ENCODE results near the gene SLC16A3.

Gene SLC16A3

DNA sequence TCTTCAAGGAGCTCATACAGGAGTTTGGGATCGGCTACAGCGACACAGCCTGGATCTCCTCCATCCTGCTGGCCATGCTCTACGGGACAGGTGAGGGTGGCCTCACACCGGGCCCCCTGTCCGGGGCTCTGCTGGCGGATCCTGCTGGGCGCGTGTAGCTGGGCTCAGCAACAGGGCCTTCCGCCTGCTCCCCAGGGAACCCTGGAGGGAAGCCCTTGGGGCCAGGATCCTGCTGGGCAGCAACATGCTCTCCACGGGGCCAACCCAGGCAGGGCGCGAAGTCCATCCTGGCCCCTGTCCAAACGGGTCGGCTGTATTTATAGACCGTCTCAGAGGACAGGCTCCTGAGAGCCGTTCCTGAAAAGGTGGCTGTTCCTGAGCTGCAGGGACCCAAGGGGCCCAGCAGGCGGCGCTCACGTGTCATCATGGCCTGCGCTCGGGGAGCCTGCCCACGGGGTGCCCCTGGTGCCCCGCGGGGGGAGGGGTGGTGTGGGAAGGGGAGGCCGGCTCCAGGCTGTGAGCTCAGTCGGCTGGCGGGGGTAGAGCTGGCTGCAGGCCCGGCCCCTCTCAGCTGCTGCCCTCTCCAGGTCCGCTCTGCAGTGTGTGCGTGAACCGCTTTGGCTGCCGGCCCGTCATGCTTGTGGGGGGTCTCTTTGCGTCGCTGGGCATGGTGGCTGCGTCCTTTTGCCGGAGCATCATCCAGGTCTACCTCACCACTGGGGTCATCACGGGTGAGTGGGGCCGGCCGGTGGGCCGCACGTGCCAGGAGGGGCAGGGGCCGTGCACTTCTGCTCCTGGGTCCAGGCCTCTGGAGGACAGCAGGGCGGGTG, 7.5 kb downstream of the SLC16A3 start:
- peak; percentile 52 for DNase-seq (ENCODE audit: low read depth)

DNA sequence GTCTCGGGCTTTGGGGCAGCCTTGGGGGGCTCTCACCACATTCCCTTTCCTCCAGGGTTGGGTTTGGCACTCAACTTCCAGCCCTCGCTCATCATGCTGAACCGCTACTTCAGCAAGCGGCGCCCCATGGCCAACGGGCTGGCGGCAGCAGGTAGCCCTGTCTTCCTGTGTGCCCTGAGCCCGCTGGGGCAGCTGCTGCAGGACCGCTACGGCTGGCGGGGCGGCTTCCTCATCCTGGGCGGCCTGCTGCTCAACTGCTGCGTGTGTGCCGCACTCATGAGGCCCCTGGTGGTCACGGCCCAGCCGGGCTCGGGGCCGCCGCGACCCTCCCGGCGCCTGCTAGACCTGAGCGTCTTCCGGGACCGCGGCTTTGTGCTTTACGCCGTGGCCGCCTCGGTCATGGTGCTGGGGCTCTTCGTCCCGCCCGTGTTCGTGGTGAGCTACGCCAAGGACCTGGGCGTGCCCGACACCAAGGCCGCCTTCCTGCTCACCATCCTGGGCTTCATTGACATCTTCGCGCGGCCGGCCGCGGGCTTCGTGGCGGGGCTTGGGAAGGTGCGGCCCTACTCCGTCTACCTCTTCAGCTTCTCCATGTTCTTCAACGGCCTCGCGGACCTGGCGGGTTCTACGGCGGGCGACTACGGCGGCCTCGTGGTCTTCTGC, 8.4 kb downstream of the SLC16A3 start:
- no peak for DNase-seq (ENCODE audit: low read depth)

DNA sequence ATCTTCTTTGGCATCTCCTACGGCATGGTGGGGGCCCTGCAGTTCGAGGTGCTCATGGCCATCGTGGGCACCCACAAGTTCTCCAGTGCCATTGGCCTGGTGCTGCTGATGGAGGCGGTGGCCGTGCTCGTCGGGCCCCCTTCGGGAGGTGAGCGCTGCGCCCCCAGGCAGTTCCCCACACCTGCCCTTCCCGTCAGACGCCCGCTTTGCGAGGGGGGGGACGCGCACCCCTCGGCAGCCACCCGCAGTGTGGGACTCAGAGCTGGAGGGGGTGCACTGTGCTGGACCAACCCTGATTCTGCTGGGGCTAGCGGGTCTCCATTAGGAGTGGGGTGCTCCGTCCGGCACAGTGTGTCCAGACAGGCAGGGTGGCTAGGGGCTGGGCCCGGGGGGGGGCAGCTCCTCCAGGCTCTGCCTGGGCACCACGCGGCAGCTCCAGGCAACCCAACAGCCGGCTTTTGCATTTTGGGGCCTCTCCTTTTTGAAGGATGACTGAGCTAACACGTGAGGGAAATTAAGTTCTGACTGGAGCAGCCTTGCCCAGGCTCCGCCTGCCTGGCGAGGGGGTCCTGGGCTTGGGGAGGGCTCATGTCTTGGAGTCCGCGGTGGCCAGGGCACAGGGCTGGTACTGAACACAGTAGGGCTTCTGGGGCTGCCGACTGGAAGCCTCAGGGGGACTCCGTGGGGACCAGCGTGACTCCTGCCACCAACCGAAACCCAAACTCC, 9.1 kb downstream of the SLC16A3 start:
- DNase-seq (ENCODE audit: low read depth) = no peak

DNA sequence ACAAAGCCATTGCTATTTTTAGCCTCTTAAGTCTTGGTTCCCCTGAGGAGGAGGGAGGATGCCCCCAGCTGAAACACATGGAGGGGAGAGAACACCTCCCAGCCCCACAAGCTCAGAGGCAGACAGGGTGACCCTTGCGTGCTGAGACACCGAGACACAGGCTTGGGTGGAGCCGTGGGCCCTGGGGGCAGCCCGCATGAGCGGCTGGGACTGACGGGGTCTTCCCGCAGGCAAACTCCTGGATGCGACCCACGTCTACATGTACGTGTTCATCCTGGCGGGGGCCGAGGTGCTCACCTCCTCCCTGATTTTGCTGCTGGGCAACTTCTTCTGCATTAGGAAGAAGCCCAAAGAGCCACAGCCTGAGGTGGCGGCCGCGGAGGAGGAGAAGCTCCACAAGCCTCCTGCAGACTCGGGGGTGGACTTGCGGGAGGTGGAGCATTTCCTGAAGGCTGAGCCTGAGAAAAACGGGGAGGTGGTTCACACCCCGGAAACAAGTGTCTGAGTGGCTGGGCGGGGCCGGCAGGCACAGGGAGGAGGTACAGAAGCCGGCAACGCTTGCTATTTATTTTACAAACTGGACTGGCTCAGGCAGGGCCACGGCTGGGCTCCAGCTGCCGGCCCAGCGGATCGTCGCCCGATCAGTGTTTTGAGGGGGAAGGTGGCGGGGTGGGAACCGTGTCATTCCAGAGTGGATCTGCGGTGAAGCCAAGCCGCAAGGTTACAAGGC, 9.8 kb downstream of the SLC16A3 start:
- DNase-seq (ENCODE audit: low read depth) = peak; percentile 51

DNA sequence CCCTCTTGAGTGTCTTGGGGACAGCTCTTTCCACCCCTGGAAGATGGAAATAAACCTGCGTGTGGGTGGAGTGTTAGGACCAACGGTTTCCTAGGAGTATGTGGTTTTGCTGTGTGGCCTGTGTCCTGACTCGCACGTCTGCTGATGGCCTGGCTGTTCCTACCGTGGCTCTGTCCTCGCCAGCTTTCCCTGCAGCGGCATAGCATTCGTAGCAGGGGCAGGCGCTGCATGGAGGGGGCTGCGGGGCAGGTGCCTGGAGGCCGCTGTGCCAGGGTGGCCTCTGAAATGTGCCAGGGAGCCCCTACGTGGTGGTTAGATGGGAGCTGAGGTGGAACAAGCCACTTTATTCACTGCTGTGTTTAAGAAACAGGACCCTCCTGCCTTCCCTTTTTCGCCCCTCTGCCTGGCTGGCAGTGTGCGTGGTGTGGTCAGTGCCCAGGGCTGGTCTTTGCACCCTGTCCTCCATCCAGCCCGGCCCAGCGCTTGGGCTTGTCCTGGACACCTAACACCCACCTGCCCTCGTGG, 10.6 kb downstream of the SLC16A3 start:
- no peak for DNase-seq (ENCODE audit: low read depth)

DNA sequence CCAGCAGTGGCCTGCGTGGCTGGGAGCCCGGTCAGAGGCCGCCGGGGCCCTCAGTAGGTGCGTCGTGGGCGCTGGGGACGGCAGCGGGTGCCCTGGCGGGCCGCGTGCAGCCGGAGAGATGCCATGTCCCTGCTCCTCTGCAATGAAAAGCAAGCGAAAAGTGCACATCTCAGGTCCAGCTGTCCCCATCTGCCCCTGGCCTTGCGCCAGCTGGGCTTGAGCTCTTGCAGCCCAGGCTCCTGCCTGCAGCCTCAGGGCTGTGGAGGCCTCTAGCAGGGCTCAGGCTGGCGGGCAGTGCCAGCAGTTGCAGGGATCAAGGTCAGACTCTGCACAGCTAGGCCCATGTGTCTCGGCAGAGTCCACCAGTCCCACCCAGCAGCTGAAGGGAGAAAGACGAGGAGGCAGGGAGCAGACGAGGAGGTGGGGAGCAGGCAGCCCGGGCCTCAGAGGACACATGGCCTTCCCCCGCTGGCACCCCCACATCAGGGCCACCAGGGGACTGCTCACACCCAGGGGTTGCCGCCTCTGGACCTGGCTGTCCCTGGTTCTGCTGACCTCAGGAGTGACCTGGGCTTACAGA, 11.2 kb downstream of the SLC16A3 start:
- DNase-seq (ENCODE audit: low read depth) = no peak

DNA sequence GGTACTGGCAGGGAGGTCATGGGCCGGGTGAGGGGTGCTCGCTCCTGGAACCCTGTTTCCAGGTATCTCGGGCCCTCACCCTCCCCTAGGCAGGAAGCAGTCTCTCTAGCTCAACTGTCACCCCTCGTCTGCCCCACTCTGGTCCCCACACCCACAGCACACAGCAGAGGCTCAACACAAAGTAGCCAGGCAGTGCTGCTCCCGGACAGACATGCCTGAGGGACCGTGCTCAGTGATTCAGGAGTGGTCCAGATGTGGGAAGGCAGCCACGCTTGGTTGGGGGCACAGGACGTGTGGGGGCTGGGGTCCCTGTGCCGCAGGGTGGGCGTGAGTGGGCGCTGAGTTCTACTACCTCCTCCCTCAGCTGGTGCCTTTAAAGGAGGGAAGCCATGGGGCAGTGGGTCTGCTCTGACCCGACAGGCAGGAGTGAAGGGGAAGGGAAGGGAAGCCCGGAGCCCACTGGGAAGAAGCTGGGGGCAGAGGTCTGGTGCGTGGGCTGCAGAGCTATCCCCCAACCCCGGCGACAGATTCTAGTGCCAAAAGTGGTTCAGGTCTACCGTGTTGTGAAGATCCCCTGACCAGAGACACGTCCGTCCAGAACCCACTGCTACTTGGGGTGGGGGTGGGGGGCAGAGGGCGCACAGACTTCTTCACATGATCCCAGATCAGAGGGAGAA, 11.8 kb downstream of the SLC16A3 start:
- DNase-seq (ENCODE audit: low read depth) = no peak

DNA sequence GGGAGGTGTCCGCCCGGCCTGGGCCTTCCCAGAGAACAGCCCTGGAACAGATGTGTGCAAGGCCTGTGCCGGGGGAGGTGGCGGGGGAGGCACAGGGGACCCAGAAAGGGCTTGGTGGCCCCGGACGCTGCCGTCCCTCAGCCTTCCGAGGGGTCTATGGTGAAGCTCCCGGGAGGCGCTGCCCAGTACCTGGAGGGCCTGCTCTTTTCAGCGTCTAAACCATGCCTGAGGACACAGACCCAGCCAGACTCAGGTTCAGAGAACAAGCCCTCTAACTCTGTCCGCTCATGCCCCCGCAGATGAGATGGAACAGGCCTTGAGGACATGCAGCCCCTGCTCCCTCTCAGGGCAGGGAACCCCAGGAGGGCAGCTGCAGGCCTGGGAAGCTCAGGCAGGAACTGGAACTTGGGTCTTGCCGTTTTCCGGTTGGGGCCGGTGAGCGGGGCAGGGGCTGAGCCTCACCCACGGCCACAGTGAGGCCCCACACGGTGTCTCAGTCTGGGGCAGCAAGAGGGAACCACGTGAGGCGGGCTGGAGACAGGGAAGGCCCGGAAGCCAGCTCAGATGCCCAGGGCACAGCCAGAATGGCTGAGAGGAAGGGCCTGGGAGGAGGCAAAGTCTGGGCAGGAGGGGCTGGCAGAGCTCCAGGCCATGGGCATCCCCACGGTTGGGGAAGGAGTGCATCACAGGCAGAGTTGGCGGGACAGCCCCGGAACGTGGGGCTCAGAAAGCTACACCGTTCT, 12.5 kb downstream of the SLC16A3 start:
- no peak for DNase-seq (ENCODE audit: low read depth)

DNA sequence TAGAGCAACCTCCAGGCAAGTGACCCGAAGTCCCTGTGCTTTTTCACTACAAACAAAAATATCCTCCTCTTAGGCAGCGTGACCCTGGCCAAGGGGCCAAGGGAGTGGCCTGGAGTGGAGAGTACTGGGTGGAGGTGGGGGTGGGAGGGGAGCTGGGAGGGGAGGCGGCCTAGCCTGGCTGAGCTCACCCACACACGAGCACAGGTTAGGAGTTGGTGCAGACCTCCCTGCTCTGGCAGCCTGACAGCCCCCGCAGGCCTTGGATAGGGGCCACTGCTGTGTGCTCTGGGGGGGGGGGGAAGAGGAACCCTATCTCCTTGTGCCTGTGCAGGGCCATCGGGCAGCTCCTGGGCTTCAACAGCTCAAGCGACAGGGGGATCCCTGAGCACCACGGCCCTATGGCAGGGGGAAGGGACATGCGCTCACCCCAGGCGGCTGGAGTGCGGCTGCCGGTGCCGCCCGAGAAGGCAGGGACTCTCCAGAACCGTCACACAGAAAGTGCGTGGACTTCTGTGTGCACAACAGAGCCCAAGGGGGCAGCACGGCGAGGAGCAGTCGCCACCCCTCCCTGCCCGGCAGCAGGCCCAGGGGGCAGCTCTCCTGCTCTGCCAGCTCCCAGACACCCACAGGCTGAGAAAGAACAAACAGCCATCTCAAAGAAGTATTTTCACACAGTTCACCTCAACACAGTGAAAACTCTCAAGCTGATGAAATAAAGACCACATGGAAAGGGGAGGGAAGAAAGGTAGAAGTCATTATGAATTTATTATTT, 13.3 kb downstream of the SLC16A3 start:
- no peak for DNase-seq (ENCODE audit: low read depth)

DNA sequence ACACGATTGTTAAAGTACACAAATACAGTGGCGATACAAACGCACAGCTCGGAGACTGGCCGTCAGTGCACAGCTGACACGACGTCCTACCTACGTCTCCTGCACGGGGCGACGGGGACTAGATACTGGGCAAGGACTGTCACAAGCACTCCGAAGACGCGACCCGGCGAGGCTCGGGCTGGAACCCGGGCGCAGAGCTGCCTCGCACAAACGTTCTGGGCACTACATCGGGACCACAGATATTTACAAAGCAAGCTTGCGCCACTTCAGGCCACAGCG, 13.8 kb downstream of the SLC16A3 start:
- no peak for DNase-seq (ENCODE audit: low read depth)

DNA sequence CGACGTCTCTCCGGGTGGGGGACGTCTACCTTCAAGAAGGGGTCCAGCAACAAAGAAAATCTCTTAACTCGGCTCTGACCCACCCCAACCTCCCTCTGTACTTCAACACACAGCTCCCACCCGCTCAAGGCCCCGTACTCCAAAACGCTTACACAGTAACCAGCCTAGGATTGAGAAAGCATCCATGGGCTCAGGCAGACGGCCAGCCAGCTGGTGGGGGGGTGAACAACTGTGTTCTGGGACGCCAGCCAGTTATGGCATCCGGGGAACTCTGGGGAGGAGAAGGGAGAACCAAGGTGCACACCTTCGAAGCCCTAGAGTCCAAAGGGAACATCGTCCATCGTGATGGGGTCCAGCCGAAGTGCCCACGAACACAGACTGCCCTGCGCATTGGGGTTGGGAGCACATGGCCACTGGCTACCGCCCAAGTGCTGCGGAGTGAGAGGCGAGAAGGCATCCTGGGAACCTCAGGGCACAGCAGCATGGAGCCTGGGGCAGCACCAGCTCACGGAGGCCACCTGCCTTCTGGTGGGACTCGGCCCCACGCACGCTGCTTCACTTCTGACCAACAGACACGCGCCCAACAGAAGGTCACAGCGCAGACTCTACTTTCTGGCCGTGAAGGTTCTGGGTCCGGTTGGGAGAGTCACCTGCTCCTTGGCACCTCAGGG, 14.3 kb downstream of the SLC16A3 start:
- DNase-seq (ENCODE audit: low read depth) = no peak

DNA sequence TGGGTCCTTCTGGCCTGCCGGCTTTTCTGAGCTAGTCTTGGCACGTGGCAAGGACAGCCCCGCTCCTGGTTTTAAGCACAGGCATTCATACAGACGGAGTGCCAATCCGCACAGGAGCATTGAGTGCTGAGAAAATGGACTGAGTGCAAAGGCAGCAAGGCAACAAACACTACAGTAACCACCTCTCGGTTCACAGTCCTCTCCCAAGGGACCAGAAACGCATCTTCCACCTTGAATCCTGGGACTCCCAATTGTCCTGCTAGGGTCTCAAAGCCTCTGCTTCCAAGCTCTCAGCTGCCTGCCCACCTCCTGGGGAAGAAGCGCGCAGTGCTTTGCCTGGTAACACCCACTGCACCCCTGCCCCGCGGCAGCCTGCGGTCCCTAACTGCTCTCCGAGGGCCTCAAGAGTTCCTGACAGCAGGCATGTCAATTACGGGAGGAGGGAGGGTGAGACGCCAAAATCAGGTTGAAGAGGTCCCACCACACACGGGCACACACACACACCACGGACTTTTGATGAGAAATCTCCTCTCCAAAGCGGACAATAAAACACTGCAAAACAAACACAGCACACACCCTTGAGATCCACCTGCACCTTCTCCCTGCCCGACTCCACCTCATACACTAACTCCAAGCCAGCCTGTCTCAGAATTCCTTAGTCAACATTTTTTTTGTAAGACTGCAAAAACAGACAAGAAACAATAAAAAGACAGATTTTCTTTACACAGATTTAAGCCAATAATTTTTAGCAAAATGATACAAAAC, 15.0 kb downstream of the SLC16A3 start:
- DNase-seq (ENCODE audit: low read depth) = no peak

DNA sequence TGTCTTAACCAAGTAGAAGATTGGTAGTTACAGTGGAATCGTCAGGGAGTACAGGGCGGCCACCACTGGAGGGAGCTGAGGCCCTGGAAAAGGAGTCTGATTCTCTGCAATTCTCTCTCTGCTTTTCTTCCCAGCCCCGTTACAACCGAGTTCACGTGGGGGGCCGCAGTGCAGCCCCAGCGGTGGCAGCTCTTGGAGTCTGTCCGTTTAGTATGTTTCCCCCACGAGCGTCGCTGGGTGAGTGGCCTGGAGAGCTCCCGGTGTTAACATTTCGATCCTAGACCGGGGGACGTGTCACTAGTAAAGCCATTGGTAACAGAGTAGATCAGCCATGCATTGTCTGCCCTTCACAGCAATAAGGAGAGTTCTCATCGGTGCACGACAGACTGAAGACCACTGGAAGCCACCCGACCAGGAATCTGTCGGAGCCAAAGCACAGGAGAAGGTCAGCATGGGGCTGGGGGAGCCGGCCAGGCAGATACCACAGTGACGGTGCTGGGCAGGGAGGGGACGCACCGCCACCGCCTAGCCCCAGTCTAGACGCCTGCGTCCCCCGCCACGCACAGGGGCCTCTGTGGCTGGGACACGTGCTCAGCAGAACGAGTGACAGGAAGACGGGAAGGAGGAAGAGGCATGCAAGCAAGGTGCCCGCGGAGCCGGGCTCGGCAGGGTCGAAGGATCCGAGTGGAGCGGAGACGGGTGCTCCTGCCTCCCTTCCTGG, 15.7 kb downstream of the SLC16A3 start:
- DNase-seq (ENCODE audit: low read depth) = no peak

DNA sequence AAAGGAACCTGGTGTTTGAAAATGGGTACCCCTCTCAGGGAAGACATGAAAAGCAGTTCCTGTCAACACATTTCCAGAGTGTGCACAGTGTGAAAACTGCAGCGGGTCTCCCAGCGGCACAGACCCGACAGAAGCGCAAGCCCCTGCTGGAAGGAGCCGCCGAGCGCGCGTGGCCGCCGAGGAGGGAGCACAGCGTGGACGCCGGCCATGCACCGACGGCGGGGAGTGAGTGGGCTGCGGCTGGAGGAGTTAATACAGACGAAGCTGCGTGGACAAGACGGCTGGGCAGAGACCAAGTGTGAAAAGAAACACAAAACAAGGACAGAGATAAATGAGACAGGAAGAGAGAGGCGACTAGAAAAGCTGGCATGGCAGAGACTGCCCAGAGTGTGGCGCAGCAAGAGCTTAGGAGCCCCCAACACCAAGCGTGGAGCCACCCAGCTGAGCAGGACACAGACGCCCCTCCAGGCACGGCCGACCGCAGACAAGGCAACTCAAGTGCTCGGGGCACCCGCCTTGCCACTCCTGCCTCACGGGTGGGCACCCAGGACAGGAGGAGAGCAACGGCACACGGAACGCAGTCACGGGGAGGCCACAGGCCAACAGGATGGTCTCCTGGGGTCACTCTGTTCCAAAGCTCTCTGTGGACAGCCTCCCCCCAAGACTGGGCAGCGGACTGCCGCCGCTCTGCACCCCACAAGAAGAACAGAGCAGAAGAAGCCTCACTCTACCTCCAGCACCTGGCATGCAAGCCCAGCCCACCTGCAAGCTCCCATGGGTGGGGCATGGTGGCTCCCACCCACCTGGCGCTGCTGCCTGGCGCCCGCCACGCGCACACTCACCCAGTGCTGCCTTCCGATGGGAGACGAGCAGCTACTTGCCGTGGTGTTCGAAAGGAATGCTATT, 16.5 kb downstream of the SLC16A3 start:
- no peak for DNase-seq (ENCODE audit: low read depth)

DNA sequence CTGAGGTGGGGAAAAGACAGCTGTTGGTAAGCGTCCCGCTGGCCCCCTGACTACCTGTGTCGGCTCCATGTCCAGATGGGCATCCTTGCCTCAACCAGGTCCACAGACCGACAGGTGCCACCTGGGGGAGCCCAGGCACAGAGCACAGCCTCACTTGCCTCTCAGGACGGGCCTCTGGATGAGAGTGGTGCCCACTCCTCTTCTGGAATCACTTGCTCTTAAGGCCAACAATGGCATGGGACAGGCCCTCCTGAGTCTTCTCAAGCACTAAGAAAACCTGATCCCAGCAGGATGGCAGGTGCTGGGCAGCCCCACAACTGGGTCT, 17.2 kb downstream of the SLC16A3 start:
- DNase-seq (ENCODE audit: low read depth) = no peak

DNA sequence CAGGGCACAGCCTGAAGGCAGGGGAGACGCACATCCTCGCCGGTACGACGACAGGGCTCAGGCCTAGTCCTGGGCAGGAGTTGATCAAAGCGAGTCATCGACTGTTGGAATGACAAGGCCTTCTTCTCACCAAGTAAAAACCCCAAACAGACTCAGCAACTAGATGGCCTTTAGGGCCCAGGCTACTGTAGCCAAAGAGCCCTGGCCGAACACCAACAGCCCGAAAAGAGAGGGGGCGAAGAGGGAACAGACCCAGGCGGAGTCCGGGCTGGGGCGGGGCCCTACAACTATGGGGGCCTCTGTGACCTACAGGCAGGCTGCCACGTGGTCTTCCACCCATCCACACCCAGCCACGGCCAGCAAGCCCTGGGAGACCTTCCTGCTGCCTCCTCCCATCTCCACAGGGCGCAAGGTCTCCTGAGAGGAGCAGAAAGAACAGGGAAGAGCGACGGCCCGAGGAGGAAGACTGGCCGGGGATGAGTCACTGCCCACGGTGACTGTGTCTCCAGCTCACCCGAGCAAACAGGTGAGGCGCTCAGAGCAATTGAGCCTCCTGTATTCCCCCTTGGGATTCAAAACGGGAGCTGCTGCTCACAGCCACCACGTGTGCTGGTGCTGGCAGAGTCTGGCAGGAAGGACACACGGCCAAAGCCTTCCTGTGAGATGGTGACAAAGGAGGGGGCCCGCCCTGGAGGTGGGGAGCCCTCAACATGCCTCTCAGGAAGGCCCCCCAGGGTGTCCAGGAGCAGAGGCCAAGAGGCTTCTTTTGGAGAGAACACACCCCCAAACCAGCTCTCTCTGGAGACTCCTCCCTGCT, 17.7 kb downstream of the SLC16A3 start:
- no peak for DNase-seq (ENCODE audit: low read depth)

Data from stimulated activated CD8-positive, alpha-beta memory T cell treated with anti-CD3 and anti-CD28 coated beads, Interleukin-12 subunit alpha, Interleukin-12 subunit beta, amount 100 ng/mL, for 1 hour (primary cell).